Spleen (tissue), 11 donors: ENCODE data around the gene CLEC10A. TPM values are rescaled to one million over a fixed set of nuclear protein-coding genes. Genes with fewer than 3 reads are reported as not detected.

Source experiments
- DNase-seq: peaks from one replicate; pipeline ENCODE4 v3.0.0-alpha.2; 2020
- H3K27ac ChIP-seq, 8 donors: fragments of 200-600 bp; sonication (generic) in 7 of 8; 1 replicate in 4 of 8; 2 replicates in 4 of 8; pipeline versions ENCODE4 v1.5.0 to v1.8.0; 2016 to 2021; ENCODE audit warnings: inconsistent platforms in 4 of 8, mild to moderate bottlenecking in 4 of 8, moderate library complexity in 1 of 8
- H3K27me3 ChIP-seq, 7 donors: fragments of 200-600 bp; sonication (generic) in 6 of 7; replicated peaks in 1 of 7; 1 replicate in 4 of 7; 2 replicates in 3 of 7; pipeline versions ENCODE4 v1.5.0 to v1.8.0; 2016 to 2021; ENCODE audit warnings: inconsistent platforms in 3 of 7, mild to moderate bottlenecking in 1 of 7
- H3K36me3 ChIP-seq, 6 donors: fragments of 200-600 bp; sonication (generic) in 5 of 6; 1 replicate in 4 of 6; 2 replicates in 2 of 6; pipeline versions ENCODE4 v1.5.0 to v1.8.0; 2016 to 2021; ENCODE audit warnings: inconsistent platforms in 2 of 6
- H3K4me1 ChIP-seq, 6 donors: fragments of 200-600 bp; sonication (generic) in 5 of 6; 1 replicate in 3 of 6; 2 replicates in 3 of 6; pipeline versions ENCODE4 v1.5.0 to v1.8.0; 2016 to 2021; ENCODE audit warnings: inconsistent platforms in 3 of 6
- H3K4me3 ChIP-seq, 8 donors: fragments of 200-600 bp; sonication (generic) in 7 of 8; 1 replicate in 4 of 8; 2 replicates in 4 of 8; pipeline versions ENCODE4 v1.5.0 to v1.8.0; 2016 to 2021; ENCODE audit warnings: inconsistent platforms in 4 of 8, mild to moderate bottlenecking in 4 of 8, moderate library complexity in 2 of 8
- H3K9me3 ChIP-seq, 8 donors: fragments of 200-600 bp; sonication (generic) in 7 of 8; 1 replicate in 4 of 8; 2 replicates in 4 of 8; pipeline versions ENCODE4 v1.5.0 to v1.8.0; 2016 to 2021; ENCODE audit warnings: inconsistent platforms in 4 of 8
- CTCF ChIP-seq, 11 experiments: fragments of 200-600 bp in 7 of 11; fragments of 450-650 bp in 4 of 11; sonication (generic) in 4 of 11; IDR thresholded peaks in 8 of 11; conservative IDR thresholded peaks in 3 of 11; 1 replicate in 7 of 11; 2 replicates in 4 of 11; pipeline versions ENCODE4 v1.4.0 to v1.8.0; 2016 to 2021; ENCODE audit warnings: antibody characterized with exemption in 11 of 11, inconsistent platforms in 4 of 11, mild to moderate bottlenecking in 1 of 11
- POLR2A ChIP-seq, 3 donors: fragments of 450-650 bp; IDR thresholded peaks; one replicate each; pipeline ENCODE4 v1.5.1; 2017; ENCODE audit warnings: antibody characterized with exemption in 3 of 3, mild to moderate bottlenecking in 1 of 3
- POLR2AphosphoS5 ChIP-seq, 3 donors: sonication (generic); formaldehyde crosslinking; IDR thresholded peaks; one replicate each; pipeline ENCODE4 v1.5.1; 2017; ENCODE audit warnings: antibody characterized with exemption in 3 of 3
- WGBS, 5 donors: extraction: QIAGEN DNeasy Blood & Tissue Kit in 3 of 5; methylation state at CpG; one replicate each; pipeline versions ENCODE4 v1.1.5 to v1.1.7; 2013 to 2018; 5-methylcytosine and 5-hydroxymethylcytosine counted together
- intact Hi-C: fragments of 100-400 bp; cut with DNase I; formaldehyde crosslinking; loops from one replicate; pipeline ENCODE4 v1.15.0; 2023; ENCODE audit warnings: low total_unique reads
- polyA plus RNA-seq, 3 donors: library from polyadenylated mRNA; stranded (reverse); fragments of 200-250 nt; gene quantifications; one replicate each; pipeline ENCODE4 v1.2.1, GENCODE V29; 2013
- total RNA-seq, 7 donors: library from RNA; depleted of rRNA in 3 of 7; stranded (reverse); fragments of >200 nt in 3 of 7; fragmentation: NEBNext Ultra II Directional in 4 of 7; extraction: Animal tissue kit (Norgen Biotek cat#: 25700) in 4 of 7; gene quantifications; one replicate each; pipeline versions ENCODE4 v1.1.0 to v1.2.1, GENCODE V29; 2016 to 2021
- donor health status: healthy with polysubstance abuse.
- donor health status: DM: no; HTN: no; CAD: no; lungs with moderate emphysema.
- donor health status: DM: no; HTN: no; CAD: no.
- donor health status: Bipolar disorder and iron deficiency.
- donor health status: healthy.
- donor health status: DM: no; HTN: no; CAD: no.
- donor health status: DM: yes; HTN: yes; CAD: no.

Gene CLEC10A
- total and polyA plus RNA-seq, 10 donors: 0.85 to 22.2 (median 6.7) TPM

GRCh38 chr17:7124923-7125322, 44.9 kb upstream of the CLEC10A start:
- peaks cover 0 to 31% (median 10%) of the 10 kb centered on the region in 6 donors for H3K4me1 ChIP-seq
- intact Hi-C loops: no loop called here

GRCh38 chr17:7123844-7124243, 43.8 kb upstream of the CLEC10A start:
- Histone ChIP-seq H3K4me1 (peaks cover 0 to 27% (median 10%) of the 10 kb centered on the region in 6 donors), H3K9me3 (no peaks in the 10 kb centered on the region), H3K4me3 (no peak overlapping the region), H3K36me3 (no peaks in the 10 kb centered on the region), H3K27me3 (peaks cover 0 to 26% (median 0%) of the 10 kb centered on the region in 7 donors), H3K27ac (no peak overlapping the region)
- WGBS, 5 donors: 83 to 92% (median 85%) methylated on average over 4 of the region's 4 CpGs
- DNase-seq: no peak
- no peak for TF ChIP-seq POLR2AphosphoS5 (IDR thresholded peaks at IDR 0.05)
- TF ChIP-seq CTCF (IDR thresholded peaks at IDR 0.05 in 8 of 11, conservative IDR thresholded peaks at IDR 0.05 in 3 of 11): no peak
- TF ChIP-seq POLR2A (IDR thresholded peaks at IDR 0.05): no peak
- intact Hi-C loops: no loop called here

More at GRCh38 chr17:7124923-7125322, 44.9 kb upstream of the CLEC10A start:
- no peak for DNase-seq
- Histone ChIP-seq H3K4me3 (no peak overlapping the region), H3K27me3 (peaks cover 0 to 22% (median 0%) of the 10 kb centered on the region in 7 donors), H3K27ac (no peak overlapping the region), H3K36me3 (no peaks in the 10 kb centered on the region), H3K9me3 (no peaks in the 10 kb centered on the region)
- TF ChIP-seq POLR2AphosphoS5 (IDR thresholded peaks at IDR 0.05): no peak
- no peak for TF ChIP-seq CTCF (IDR thresholded peaks at IDR 0.05 in 8 of 11, conservative IDR thresholded peaks at IDR 0.05 in 3 of 11)
- no peak for TF ChIP-seq POLR2A (IDR thresholded peaks at IDR 0.05)
- 82 to 92% (median 87%) methylated on average over 5 of the region's 5 CpGs for WGBS, 5 donors

- Histone ChIP-seq H3K9me3 (peaks cover 0 to under 1% (median 0%) of the 10 kb centered on the region in 8 donors), H3K27me3 (peaks cover 0 to 26% (median 0%) of the 10 kb centered on the region in 7 donors)
Observed at GRCh38 chr17:7122381-7122780, 42.3 kb upstream of the CLEC10A start.

More at GRCh38 chr17:7122381-7122780, 42.3 kb upstream of the CLEC10A start:
- Histone ChIP-seq H3K27ac (peak overlapping the region in 3 of 8 donors; percentile 74 to 79 (median 76)), H3K4me1 (peaks cover 0 to 27% (median 10%) of the 10 kb centered on the region in 6 donors), H3K4me3 (no peak overlapping the region), H3K36me3 (no peaks in the 10 kb centered on the region)
- TF ChIP-seq POLR2A (IDR thresholded peaks at IDR 0.05): no peak
- TF ChIP-seq CTCF (IDR thresholded peaks at IDR 0.05 in 8 of 11, conservative IDR thresholded peaks at IDR 0.05 in 3 of 11): no peak
- TF ChIP-seq POLR2AphosphoS5 (IDR thresholded peaks at IDR 0.05): no peak
- 32 to 48% (median 39%) methylated on average over 4 of the region's 4 CpGs for WGBS, 5 donors
- intact Hi-C loops: no loop called here
- DNase-seq: no peak
